ENCODE measurements around the gene TNRC6A.

DNA sequence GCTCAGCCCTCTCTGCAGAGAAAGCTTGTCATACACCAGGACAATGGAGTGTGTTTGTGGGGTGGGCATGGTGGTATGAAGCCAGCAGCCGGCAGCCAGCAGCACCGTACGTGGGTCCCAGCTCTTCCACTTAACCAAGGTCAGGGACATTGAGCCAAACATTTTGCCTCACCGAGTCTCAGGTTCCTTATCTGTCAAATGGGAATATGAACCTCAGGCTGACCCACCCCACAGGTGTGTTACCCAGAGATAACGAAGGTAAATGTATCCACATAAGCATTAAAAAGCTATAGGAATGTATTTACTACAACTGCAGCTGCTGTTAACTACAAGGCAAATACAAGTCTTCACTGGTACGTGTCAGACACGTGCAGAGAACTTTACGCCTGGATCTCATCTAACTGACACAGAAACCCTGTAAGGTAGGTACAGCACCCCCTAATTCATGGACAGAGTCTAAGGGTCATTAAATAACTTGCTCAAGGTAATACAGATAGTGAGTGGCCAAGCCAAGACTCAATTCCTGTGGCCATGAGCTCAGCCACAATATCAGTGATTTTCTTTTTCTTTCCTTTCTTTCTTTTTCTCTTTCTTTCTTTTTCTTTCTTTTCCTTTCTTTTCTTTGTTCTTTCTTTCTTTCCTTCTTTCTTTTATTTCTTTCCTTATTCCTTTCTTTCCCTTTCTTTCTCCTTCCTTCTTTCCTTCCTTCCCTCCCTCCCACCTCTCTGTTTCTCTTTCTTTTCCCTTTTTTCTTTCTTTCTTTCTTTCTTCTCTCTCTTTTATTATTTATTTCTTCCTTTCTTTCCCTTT, 117.3 kb downstream of the TNRC6A start:
- TF ChIP-seq CTCF (conservative IDR thresholded peaks at IDR 0.05; ENCODE audit: low read length) (no peak), EZH2phosphoT487 (IDR thresholded peaks at IDR 0.05; ENCODE audit: borderline replicate concordance, low read depth, low read length) (no peak)

All from OCI-LY7 (cell line).